NCI-H2227 treated with DMSO at 0.1 percent for 48 hours (cell line): Measurements from ENCODE around the gene PRKAG2.

Experiments used
- DNase-seq: peaks from one replicate; lab custom pipeline; 2025; lab: John Stamatoyannopoulos, UW

The PRKAG2 gene

GRCh38 chr7:151709141-151710038 is 167.5 kb downstream of the PRKAG2 start:
- DNase-seq = no peak

DNA sequence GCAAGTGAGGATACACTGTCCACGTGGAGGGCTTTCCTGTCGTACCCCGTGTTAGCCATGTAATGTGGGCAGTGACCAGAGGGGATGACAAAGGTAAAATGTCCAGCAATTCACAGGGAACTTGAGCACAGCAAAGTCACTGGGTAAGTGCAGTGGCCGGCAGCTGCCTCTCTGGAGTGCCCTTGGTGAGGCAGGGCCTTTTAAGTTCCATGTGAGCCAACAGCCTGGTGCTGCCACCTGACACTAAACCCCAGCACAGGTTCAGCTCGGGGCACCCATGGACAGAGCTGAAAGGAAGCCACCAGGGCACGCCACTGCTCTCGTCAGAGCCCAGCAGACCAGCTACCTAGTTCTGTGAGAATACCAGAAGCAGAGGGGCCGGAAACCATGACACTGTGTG is 168.3 kb downstream of the PRKAG2 start:
- no peak for DNase-seq

GRCh38 chr7:151707757-151708156 is 169.2 kb downstream of the PRKAG2 start:
- DNase-seq = no peak

- DNase-seq = no peak
These were observed 169.8 kb downstream of the PRKAG2 start for GRCh38 chr7:151707105-151707469.

GRCh38 chr7:151706277-151707104 is 170.4 kb downstream of the PRKAG2 start:
- DNase-seq = no peak

DNA sequence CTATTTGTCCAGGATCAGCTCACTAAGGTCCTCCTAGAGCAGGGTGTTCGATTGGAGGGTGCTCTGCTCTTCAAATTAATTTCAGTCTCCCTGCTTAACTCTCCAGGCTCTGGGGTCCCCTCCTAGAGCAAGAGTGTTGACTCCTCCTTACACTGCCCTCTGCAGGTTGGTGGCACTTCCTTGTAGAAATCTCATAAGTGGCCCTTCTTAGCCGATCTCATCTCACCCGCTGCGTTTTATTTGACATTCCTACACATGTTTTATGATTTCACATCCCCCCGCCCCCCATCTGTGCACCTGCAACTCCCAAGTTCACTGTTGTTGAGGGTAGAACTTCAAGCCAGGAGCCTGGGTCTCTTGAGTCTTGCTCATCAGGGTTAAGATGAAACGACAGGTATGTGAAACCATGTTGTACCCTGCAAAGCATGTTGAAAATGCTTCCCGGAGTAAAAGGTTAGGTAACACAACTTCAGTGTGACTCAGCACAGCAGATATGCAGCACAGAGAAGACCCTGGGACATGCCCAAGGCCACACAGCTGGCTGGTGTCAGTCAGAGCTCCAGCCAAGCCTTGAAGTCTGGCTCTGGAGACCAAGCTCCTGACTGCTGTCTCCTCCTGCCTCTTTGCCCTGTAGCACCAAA is 171.2 kb downstream of the PRKAG2 start:
- DNase-seq = no peak

DNA sequence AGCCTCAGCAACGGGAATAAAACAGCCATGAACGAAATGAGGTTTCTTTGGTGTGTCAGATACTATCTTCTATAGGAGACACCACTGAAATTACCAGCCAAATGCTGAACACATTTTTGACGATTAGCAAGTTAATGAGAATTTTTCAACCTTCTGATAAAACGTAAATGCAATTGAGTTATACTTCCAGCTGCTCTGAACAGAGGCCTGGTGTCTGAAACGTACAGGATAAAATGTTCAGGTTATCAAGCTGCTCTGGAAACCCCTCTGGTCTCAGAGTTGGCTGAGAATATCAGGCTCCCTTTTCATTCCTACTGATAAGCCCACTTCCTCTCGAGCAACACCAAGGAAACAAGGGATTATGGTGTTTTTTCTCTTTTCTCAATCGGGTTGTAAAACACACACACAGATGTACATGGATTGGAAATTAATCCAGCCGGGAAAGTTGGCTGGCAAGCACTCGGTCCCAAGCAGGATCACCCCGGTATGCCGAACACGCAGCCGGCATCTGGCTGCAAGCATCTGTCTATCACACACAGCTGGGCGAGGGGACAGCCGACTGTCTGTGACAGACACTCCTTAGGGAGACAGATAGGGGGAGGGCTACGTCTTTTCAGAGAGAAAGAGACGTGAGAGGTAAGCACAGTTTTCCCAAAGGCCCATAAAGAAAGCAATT is 171.8 kb downstream of the PRKAG2 start:
- DNase-seq = no peak

GRCh38 chr7:151704299-151704959 is 172.5 kb downstream of the PRKAG2 start:
- no peak for DNase-seq

GRCh38 chr7:151702961-151703360 is 174.0 kb downstream of the PRKAG2 start:
- no peak for DNase-seq

DNA sequence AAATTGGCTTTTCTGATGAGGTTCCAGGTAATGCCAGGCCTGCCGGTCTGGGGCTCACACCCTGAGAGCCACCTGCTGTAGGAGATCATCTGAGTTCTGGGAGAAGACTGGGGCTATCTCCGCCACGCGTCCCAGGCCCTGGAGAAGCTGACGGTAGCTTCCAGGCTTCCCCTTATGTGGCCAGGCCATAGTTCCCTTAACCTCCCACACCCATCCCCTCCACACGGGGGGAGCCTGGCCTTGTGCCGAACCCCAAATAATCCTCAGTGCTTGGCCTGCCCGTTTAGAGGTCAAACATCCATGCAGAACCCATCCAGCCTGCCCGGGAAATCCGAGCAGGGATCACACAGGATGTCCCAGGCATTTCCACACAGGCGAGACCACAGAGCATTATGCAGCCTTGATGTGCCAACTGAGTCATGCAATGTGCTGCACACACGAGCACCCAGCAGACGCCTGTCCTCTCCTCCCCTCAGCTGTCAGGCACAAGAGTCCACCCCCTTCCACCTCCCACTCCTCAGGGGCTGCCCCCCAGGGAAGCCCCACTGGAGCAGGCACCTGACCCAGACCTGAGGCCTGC is 176.2 kb downstream of the PRKAG2 start:
- no peak for DNase-seq

- no peak for DNase-seq
These were observed 177.0 kb downstream of the PRKAG2 start for GRCh38 chr7:151699928-151700319.

- DNase-seq = no peak
These were observed 177.6 kb downstream of the PRKAG2 start for GRCh38 chr7:151699147-151699927.

- DNase-seq = no peak
These were observed 179.0 kb downstream of the PRKAG2 start for GRCh38 chr7:151697942-151698341.

DNA sequence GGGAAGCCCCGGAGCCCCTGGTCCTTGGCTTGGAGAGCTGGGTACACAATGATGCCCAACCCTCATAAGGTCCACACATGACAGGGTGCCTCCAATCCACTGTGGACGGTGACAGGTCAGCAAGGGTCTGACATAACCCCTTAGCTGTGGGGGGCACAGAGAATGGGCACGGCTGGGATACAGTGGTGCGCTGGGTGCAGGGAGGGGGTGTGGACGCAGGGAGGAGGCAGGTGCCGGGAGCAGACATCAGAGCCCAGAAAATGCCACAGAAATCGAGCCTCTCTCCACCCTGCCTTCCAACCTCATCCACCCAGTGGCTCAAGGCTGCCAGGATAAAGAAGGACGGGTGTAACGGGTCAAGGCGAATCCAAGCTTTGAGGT is 179.4 kb downstream of the PRKAG2 start:
- DNase-seq = no peak

DNA sequence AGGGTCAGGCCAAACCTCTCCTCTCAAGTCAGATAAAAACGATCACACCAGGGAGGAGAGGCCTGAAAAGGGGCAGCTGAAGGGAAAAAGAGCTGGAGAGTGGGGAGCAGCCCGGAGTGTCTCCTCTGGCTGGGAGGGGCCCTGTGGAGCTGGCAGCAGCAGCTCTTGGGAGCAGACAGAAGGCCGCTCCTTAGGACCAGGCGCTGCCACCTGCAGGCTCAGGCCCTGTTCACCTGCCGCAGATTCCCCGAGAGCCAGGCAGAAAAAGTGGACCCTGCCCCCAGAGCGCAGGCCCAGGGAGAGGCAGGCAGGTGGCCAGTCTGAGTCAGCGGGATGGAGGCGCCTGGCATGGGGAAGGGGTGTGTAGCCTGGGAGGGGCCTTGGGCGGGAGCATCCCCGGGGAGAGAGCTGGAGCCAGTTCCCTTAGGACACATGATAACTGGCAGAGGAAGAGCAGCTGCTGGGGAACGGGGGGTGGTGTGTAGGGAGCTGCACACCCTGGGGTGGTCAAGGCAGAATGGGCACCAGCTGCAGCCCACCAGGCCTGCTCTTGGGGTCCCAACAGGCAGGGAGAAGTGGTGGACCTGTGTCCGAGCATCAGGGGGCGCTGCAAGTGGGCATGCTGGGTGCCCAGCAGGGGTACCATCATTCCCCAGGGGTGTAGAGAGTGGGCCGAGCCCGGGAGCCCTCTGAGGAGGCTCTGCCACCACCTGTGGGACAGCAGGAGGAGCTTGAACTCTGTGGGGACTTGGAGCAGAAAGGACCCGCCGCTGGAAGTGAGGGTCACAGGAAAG is 180.0 kb downstream of the PRKAG2 start:
- DNase-seq = no peak

DNA sequence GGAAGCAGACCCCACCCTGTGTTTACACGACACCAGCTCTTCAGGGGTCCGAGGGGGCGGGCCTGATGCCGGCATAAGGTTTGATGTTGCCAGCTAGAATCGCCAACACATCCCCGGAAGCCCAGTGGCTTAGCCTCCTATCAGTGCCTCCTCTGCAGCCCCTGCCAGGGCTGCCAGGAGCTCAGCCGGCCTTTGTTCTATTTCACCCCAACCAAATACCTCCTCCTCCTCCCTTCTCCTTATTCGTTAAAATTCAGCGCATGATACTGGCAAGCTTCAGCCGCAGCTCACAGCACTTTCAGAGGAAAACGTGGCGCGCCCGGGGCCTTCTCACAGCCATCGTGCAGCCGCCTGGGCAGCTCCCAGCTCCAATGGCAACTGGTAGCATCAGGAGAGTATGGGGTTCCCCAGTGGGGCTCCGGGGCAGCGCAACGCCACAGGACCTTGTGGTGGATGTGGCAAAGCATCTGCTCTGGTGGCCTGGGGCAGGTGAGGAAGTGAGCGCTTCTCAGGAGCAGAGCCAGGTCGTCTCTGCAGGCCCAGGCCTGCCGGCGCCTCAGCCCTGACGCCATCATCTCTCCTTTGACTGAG is 180.9 kb downstream of the PRKAG2 start:
- DNase-seq = no peak

GRCh38 chr7:151694828-151695580 is 181.9 kb downstream of the PRKAG2 start:
- no peak for DNase-seq

- DNase-seq = no peak
These were observed 182.5 kb downstream of the PRKAG2 start for GRCh38 chr7:151694441-151694827.
